ENCODE results near the gene PTH2.
A peak's percentile ranks its signal among the peaks of the same experiment; 100 is the strongest.

PTH2 gene

DNA sequence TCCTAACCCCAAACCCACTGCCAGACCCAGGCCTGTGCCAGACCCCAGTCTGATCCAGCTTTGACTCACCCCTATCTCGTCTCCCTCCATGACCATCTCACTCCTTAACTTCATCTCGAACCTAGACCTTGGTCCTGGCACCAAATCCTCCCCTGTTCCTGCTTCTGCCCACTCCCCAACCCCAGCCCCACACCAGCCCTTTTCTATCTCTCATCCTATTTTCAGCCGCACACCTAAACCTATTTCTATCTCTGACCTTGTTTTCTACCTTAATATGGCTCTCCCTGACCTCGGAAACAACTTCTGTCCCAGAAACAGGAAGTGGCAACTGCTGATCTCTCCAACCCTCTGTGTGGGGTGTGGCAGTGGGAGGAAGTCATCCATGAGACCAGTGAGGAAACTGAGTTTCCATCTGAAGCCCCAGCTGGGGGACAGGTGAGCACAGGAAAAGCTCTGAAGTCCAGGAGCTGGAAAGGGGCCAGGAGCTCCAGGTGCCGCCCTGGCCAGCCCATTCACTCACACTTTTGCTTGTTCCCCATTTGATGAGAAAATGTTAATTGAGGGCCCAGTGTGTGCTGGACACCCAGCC lies 13.7 kb downstream of the PTH2 start:
- DNase-seq (no peak), ATAC-seq (peak; percentile 21)

DNA sequence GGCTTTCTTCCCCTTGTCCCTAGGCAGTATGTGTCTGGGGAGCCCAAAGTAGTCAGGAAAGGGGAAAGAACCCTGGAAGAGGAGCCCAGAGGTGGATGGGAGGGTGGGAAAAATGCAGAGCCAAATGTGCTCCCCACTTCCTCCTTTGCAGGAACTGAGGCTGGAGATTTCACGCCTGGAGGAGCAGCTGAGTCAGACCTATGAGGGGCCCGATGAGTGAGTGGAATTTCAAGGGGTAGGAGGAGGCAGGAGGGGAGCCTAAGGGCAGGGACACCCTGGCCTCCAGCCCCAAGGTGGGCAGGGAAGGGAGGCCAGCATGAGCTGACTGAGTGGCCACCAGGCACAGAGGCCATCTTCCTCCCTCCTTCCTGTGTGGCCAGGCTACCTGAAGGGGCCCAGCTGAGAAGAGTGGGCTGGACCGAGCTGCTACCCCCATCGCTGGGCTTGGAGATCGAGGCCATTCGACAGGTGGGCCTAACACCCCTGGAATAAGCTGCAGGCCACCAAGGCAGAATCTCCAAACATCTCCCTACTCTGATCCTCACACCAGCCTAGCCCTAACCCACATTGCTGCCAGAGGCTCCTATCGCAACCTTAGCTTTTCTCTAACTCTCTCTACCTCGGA lies 14.3 kb downstream of the PTH2 start:
- ATAC-seq (peak; percentile 30), DNase-seq (no peak)

DNA sequence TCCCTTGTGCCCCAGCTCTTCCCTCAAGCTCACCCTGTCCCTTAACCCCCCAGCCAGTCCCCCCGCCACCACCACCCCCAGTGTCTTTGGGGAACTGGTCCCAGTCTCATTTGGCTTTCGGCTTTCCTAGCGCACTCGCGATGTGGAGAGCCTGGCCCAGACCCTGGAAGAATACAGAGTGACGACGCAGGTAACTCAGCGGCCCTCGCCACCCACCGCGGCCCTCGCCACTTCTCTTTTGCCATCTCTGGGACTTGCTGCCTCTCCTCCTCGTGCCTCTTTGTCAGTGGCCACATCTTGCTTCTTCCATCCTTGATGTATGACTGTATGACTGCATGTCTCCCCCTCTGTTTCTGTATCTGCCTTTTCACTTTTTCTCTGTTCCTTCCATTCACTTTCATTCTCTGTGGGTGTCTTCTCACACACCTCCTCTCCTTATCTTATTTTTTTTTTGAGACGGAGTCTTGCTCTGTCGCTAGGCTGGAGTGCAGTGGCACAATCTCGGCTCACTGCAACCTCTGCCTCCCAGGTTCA lies 15.7 kb downstream of the PTH2 start:
- DNase-seq (no peak), ATAC-seq (no peak)

DNA sequence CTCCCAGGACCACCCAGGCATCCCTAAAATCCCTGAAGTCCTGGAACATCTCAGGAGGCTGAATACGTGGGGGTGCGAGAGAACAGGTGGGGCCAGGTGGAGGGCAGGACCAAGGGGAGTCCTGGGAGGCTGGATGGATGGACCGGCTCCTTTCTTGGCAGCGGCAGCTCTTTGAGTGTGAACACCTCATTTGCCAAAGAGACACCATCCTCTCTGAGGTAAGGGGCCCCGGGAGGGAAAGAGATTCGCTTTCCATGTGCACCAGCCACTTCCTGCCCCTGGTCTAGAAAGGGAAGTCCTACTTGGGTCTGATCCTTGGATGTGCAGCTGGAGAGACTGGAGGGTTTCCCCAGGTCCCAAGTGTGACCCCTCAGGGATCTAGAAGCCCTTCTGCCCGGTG lies 16.2 kb downstream of the PTH2 start:
- ATAC-seq = no peak
- DNase-seq = no peak

DNA sequence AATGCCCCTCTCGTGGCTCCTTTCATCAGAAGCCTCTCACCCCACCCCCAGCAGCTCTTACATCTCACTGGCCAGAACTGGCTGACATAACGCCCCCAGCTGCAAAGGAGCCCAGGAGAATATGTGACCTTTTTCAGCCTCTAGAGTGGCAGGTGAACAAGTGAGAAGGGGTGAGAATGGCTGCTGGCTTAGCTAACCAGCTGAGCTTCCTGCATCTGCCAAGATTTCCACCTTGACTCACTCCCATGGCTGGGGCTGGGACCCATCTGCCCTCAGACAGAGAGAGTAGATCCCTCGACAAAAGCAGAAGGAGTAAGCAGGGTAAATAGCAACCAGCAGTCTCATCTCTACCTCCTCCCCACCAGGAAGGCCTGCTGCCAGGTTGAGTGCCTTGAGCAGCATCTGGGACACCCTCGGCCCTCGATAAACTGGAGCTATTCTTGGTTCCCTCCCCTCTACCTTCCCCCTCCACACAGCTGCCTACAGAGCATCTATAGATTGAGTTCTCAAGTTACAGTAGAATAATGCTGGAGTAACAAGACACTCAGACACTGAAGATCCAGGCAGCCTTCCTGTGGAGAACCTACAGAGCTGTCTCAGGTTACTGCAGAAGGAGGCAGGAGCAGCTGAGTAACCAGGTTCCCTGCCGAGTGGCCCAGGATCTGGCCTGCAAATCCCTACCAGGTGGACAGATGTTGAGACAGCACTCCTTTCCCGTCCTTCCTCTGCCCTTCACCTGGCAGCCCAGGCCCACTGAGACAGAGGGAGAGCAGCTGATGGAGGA lies 19.6 kb downstream of the PTH2 start:
- ATAC-seq (peak; percentile 44), DNase-seq (no peak)

DNA sequence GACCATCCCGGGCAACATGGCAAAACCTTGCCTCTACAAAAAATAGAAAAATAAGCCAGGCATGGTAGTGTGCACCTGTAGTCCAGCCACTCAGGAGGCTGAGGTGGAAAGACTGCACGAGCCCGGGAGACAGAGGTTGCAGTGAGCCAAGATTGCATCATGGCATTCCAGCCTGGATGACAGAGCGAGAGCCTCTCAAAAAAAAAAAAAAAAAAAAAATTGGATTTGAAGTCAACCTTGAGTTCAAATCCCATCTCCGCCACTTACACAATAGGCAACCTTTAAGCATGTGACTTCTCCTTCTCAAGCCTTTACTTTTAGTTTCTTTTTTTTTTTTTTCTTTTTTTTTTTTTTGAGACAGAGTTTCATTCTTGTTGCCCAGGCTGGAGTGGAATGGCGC lies 23.2 kb downstream of the PTH2 start:
- DNase-seq (no peak), ATAC-seq (no peak)

DNA sequence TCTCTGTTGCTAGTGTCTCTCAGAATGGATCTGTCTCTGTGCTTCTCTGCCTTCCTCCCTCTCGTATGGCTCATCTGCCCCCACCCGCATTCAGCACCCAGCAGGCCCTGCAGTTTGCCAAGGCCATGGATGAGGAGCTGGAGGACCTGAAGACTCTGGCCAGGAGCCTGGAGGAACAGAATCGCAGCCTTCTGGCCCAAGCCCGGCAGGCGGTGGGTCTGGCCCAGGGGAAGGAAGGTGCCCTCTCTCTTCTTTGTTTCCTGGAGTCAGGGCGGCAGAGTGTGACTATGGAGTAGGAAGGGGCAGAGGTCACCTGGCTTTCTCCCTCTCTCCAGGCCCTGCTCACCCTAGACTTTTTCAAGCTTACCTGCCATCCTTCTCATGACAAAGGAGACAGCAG lies 24.3 kb downstream of the PTH2 start:
- no peak for ATAC-seq
- DNase-seq = no peak

DNA sequence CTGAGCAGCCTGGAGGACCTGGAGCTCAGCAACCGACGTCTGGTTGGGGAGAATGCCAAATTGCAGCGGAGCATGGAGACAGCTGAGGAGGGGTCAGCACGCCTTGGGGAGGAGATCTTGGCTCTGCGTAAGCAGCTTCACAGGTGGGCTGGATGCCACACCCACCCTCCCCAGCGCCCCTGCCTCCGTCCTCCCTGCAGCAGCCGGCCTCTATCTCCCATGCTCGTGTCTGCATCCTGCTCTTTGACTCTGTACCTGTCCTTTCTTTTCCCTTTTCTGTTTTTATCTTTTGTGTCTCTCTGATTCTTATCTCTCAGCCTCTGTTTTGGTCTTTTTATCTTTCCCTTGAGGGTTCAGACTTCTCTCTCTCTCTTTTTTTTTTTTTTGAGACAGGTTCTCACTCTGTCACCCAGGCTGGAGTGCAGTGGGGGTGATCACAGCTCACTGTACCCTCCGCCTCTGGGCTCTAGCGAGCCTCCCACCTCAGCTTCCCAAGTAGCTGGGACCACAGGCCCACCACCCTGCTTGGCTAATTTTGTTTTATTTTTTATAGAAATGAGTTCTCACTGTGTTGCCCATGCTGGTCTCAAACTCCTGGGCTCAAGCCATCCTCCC lies 25.1 kb downstream of the PTH2 start:
- ATAC-seq = no peak
- DNase-seq = no peak

DNA sequence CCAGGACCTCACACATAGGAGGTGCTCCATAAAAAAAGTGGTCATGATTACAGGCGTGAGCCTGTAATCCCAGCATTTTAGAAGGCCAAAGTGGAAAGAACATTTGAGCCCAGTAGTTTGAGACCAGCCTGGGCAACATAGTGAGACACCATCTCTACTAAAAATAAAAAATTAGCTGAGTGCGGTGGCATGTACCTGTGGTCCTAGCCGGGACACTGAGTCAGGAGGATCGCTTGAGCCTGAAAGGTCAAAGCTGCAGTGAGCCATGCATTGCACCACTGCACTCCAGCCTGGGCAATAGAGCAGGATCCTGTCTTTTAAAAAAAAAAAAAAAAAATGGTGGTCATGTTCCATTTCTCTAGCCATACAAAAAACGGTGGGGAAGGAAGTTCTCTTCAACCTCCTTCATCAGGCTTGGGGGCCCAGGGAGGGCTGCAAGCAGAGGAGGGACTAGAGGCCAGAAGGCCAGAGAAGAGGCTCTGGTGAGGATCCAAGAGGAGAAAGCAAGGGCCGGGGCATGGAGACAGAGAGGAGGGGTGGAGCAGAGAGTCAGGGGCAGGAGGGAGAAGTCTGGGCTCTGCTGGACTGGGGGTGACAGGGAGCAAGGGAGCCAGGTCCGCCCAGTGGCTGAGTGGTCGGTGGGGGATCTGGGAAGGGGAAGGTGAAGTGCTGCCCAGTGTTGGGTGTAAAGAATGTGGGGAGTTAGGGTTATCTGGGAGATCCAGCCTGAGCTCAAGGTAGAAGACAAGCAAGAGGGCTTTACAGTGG lies 26.3 kb downstream of the PTH2 start:
- ATAC-seq = no peak
- DNase-seq = no peak

DNA sequence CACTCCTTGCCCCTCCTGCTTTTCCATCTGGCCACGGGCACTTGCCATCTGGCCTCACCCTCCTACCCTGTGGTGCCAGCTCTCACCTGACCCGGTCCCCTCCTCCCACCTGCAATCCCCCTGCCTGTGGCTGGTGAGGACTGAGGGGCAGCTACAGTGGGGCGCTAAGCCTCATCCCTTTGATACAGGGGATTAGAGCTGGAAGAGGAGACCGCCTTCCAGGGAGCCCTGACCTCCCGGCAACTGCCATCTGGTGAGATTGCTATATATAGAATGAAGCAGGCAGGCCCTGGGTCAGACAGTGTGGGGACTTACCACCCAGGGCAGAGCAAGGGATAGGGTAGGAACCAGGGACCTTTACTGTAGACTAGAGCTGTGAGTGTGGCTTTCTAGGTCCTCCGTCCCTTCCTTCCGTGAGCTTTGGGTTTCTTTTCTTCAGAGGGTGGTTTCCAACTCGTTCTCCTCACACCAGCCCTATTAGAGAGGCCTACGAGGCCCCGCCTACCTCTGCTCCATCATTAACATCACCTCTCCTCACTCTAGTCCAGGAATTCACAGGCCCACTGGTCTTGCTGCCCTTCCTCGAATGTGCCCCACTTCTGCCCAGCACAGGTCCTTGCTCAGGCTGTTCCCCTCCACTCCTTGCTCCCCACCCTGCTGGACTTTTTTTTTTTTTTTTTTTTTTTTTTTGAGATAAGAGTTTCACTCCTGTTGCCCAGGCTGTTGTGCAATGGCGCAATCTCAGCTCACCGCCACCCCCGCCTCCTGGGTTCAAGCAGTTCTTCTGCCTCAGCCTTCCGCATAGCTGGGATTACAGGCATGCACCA lies 27.4 kb downstream of the PTH2 start:
- no peak for ATAC-seq
- DNase-seq = no peak

DNA sequence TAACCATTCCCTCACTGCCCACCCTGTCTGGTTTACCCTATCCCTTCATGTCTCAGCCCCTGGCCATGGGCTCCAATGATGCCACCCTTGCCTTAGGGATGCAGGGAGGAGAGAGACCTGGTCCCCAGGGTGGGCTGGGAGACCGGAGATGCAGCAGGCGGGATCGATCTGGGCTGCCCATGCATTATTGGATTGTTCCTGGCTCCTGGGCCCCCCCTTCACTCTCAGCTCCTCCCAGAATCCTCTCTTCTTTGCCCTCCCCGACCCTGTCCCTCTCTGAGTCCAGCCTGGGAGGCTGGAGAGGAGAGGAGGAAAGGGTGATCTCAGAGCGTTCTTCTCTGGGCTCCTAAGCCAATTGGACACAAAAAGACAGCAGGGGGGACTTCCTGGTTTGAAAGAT lies 29.4 kb downstream of the PTH2 start:
- ATAC-seq = no peak
- DNase-seq = no peak

DNA sequence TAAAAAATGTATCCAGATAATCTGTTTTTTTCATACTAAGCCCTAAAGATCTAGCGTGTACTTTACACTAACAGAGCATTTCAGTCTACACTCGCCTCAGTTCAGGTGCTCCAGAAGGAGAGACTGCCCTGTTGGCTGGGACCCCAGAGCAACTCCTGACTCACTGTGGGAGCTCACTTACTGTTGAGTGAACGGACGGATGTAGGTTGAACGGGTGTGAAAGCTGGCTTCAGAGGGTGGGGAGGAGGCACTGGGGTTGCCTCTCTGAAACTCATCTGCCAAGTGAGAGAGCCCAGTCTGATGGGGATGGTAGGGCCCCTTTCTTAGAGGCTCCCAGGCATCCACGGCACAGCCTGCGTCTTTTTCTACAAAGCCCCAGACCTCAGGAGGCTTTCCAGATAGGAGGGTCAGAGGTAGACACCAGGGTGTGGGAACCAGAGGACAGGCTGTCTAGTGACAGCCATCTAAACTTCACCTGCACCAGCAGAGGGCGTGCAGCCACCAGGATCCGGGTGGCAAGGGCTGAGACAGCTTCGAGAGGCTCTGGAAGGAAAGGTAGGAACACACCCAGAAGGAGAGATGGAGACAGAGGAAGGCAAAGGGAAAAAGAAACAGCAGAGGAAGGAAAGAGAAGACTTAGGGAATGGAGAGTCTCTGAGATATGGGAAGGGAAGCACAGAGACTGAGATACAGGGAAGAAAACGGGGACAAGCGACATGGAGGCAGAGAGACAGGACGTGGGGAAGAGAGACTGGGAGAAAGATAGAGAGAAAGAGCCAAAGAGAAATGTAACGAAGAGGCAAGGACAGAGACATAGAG lies 31.5 kb downstream of the PTH2 start:
- ATAC-seq (peak; percentile 89), DNase-seq (peak; percentile 82)

DNA sequence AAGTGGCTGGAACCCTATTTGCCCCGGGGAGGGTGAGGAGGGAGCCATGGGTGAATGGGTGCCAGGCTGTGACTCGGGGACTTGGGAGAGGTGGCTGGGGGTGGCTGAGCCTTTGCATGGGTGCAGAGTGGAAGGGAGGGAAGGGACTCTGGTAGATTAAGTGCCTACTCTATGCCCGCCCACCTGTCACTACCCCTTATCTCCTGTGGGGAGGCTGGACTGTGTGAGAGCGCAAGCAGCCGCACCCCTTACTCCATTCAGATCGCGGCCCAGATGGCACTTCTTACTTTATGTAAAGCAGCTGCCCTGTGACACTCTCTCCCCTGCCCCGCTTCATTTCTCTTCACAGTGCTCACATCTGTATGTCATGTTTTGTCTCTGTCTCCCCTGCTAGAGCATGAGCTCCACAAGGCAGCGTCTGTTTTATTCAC lies 32.3 kb downstream of the PTH2 start:
- DNase-seq (no peak), ATAC-seq (no peak)

DNA sequence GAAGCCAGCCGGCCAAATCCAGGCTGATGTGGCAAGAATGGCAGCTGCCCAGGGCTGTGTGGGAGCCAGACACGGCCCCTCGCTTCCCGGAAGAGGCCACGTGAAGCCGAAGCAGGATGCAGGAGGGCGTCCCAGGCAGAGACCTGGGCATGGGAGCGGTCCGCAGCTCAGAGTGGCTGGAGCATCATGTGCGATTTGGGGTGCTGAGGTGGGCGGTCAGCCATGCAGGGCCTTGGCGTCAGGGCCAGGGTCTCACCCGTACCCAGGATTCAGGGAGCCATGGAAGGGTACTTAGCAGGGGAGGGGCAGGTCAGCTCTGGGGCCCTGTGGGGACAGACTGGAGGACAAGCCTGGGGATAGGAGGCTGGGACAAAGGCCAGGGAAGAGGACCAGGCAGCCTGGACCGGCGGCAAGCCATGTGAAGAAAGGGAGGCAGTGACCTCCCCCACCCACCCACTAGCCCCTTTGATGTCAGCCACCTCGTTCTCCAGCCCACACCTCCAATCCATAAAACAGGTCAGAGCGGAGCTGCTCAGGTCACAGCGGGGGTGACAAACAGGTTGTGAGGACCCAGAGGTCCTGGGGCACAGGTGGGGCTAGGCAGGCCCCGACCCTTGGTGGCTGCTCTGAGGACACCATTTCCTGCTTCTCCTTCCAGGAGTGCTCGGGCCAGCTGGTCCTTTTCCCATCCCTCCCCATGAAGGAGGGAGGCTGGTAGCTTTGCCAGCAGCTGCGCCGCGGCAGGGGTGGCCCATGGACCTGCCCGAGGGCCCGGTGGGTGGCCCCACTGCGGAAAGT lies 32.9 kb downstream of the PTH2 start:
- no peak for DNase-seq

DNA sequence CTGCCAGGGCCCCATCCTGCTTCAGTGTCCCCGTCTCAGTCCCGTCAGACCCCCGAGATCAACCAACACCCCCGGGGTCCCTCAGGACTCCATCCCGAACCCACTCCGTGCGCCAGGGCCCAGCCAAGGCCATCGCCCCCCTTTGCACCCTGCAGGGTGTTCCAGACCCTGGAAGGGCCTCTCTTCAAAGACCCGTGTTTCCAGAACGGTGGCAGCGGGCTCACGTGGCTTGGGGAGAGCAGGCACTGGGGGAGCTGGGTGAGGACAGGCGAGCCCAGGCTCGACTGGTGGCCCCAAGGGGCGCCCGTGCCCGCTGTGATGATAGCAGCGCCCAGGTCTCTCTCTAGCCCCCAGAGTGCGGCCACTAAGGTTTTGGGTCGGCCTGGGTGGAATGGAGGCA lies 33.8 kb downstream of the PTH2 start:
- ATAC-seq (no peak), DNase-seq (no peak)

More for the DNA sequence above, 32.9 kb downstream of the PTH2 start:
- no peak for ATAC-seq

DNA sequence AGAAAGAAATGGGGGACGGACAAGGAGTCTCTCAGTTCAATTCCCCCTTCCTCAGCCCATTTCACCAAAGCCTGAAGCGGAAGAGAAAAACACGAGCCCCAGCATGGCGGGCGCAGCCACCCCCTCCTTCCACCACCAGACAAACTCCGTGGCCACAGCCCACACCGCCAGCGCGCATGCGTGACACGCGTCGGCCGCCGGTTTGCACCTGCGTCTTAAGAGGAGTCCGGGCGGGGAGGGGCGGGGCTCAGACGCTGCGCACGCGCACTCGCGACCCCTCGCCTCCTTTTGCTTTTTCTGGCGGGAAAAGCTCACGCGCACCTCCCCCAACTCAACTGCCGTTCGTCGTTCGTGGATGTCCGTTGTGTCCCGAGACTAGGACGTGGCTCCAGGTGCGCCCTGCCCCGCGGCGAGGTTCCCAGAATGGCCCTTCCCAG lies 35.3 kb downstream of the PTH2 start, which contains the start of gene KASH5:
Gene KASH5 (plus strand): TSS at position 314 of the 437 bp plus-strand sequence. CDS start 2,635 bp downstream, outside the sequence.
- peak; percentile 77 for DNase-seq
- no peak for ATAC-seq

DNA sequence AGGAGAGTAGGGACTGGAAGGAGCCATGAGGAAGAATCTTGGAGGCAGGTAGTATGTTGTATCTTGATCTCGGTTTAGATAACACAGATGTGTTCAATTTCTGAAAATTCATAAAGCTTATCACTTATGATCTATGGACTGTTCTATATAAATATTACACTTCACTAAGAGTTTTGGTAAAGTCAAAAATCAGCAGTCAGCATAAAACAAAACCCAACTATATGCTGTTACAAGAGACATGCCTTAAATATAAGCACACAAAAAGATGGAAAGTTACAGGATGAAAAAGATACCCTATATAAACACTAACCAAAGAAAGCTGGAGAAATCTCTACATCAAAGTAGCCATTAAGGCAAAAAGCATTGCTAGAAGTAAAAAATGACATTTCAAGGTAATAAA lies 39.6 kb downstream of the PTH2 start:
- ATAC-seq (no peak), DNase-seq (no peak)

DNA sequence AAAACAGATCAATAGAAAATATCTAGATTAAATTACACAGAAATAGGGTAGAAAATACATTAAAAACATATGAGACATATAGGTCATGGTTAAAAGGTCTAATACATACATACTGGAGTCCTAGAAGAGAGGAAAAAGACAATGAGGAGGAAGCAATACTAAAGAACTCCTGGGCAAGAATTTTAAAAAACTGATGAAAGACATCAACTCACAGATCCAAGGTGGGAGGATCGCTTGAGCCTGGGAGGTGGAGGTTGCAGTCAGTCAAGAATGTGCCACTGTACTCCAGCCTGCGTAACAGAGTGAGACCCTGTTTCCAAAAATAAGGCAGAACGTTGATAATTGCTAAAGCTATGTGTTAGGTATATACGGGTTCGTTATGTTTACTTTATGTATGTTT lies 40.6 kb downstream of the PTH2 start:
- ATAC-seq = no peak
- DNase-seq = no peak

DNA sequence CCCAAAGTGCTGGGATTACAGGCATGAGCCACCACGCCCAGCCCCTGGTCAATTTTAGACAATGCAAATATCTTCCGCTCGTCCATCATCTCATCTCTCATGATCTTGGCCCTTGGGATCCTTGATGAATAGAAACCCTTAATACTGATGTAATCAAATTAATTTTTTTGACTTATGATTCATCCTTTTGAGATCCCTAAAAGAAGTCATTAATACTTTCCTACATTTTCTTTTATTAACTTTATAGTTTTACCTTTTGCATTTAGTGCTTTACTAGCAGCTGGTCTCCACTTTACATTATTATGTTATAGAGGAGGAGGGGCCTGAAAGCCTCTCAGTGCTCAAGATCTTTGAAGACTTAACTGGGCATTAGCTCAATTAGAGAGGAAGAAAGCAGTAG lies 42.9 kb downstream of the PTH2 start:
- no peak for DNase-seq
- ATAC-seq = no peak

Measured in stimulated activated naive CD8-positive, alpha-beta T cell treated with anti-CD3 and anti-CD28 coated beads, Interleukin-15, Interleukin-2, amounts not matched to agents 100 U/mL and 50 U/mL, for 24 hours (primary cell).